Stomach (tissue), 4 donors: ENCODE measurements around the gene FUT2.

Experiments
- CTCF ChIP-seq, 7 experiments: fragments of 450-650 bp in 4 of 7; fragments of 200-600 bp in 3 of 7; sonication (generic) in 3 of 7; IDR thresholded peaks; one replicate each; pipeline ENCODE4 v1.5.1; 2016 to 2019; ENCODE audit warnings: antibody characterized with exemption in 7 of 7, control low read depth in 2 of 7, mild to moderate bottlenecking in 1 of 7
- EP300 ChIP-seq: sonication (generic); formaldehyde crosslinking; IDR thresholded peaks from one replicate; pipeline ENCODE4 v1.6.1; 2017; ENCODE audit warnings: antibody characterized with exemption

- TF ChIP-seq CTCF (IDR thresholded peaks at IDR 0.05) (no peak), EP300 (no peak)
Measured at GRCh38 chr19:48734625-48735024, 38.9 kb downstream of the FUT2 start.
